SK-N-DZ (cell line): ENCODE measurements around the gene SUDS3.

Experiments
- DNase-seq: peaks from one replicate; pipeline ENCODE4 v3.0.0-alpha.2; 2015; ENCODE audit warnings: low spot score

SUDS3 gene

DNA sequence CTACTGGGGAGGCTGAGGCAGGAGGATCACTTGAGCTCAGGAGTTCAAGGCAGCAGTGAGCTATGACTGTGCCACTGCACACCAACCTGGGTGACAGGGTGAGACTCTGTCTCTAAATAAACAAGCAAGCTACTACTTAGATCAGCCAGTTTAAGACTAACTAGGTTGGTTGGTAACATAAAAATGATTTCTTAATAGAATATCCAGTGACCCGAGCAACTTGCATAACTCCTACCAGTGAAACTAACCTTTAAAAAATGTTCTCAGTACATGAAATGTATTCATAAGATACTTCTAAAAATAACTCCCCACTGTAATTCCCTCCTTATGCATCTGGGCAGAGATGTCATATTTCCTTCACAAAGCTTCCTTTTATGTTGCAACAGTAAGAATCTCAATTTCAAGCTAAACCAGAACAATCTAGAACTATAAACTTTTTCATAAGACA is 19.5 kb upstream of the SUDS3 start:
- DNase-seq, result no peak

DNA sequence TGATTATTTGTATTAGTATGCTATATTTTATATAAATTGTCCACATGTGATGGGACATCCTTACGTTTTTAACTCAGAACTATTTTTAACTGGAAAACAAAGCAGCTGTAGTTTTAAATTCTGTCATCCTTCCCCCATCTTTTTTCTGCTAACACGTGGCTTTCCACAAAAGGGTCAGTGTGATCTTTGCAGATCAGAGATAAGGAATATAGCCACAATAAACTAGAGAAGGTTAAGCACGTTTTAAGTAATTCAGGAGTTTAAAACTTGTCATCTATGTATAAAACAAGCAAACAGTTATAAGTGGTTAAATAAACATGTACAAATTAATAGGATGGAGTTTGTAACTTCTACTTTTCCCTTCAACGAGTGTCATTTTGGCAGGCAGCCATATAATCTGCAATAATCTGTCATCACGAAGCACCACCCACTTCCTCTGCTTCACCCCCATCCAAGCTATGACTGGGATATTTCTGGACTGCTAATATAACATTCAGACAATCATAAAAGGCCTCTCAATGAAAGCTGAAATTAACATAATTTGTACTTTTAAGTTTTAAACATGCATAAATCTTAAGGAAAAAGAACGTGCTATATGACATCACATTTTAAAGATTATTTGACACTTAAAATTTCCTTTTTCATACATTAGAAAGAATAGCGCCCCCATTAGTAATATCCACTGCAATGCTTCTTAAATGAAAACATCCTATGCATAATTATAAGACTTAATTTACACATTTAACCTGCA is 18.9 kb upstream of the SUDS3 start:
- DNase-seq, result peak; percentile 33

DNA sequence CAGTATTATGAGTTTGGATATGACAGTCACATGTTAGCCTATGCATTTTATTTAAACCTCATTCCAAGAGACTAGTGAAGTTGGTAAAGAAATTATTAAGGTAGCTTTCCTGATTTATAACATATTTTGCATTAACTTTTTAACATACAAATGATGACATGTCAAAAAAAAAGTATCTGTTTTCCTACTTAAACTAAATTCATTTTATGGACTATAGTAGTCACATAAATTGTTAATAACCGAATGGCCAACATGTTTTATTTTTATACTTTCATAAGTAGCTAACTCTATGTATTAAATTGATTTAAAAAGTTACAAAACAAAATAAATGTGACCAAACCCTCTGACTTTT is 18.4 kb upstream of the SUDS3 start:
- no peak for DNase-seq

DNA sequence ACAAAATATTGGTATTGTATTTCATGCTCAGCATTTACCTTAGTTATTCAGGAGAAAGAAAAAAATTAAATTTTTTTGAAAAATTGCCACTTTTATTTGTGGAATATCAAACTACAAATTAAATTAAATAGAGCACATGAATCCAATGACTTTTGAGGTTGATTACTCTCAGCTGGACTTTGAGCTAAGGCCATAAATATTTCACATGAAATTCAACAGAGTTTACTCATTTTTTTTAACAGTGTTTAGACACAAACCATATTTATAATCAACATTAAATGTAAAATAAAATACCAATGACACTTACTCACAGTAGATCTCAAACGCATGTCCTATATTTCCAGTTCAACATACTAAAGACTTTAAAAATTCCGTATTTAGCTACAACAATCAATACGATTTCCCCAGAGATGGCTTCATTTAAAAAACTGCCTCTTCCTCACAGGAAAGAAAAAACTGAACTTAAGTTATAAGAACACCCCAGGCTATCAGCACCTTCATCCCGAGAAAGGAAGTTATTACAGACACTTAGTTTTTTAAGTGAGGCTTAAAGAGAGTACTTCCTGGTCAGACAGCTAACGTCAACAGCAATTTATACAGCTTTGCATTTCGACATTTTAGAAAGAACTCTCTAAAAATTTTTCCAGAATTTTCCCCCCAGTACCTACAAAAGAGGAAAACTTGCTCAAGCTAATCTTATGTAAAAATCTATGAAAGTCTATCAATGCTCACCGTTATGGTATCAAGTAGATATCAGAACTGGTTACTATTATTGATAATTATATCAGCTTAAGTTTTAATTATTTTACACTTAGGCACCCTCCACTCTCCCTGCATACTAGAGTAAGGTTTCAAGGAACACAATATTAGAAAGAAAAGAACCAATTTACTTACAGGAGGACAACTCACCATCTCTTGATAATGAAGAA is 17.5 kb upstream of the SUDS3 start:
- DNase-seq, result no peak

DNA sequence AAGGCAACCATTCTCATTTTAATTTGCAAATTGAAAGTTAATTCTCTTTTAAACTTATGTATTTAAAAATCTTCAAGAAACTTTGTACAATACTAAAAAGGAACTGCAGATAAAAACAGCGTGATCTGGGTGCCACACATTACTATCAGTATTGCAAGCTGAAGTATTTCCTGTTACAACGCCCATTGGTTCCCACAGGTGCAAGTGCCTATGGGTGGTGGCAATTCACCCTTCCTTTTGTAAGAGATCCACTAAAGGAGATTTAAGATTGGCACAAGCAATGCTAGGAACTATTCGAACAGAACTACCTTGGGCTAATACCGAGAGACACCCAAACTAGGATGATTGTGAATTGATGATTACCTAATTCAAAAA is 16.8 kb upstream of the SUDS3 start:
- DNase-seq, result no peak

DNA sequence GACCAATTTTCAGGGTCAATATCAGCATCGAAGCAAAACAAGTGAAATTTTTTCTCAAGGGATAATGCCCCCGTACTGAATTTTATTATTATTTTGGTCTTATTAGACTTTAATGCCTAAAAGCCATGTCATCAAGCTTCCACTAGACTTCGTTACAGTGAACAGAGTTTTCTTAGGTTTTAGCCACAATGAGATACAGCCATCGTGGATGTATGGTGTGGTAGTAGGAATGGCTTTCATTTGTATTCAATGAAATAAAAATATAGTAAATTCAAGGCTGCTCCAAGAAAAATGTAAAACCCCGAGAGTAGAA is 15.3 kb upstream of the SUDS3 start:
- DNase-seq, result no peak

DNA sequence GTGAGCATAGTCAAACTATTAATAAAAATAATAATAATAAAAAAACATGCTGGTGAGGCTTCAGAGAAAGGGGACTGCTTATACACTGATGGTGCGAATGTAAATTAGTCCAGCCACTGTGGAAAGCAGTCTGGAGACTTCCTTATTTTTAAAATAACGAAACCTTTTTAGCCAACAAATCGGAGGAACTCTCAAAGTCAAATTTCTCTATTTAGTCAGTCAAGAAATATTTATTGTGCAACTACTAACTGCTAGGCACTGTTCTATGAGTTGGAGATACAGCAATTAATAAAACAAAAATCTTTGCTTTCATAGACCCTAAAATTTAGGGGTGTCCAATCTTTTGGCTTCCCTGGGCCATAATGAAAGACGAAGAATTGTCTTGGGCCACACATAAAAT is 14.5 kb upstream of the SUDS3 start:
- DNase-seq, result no peak

DNA sequence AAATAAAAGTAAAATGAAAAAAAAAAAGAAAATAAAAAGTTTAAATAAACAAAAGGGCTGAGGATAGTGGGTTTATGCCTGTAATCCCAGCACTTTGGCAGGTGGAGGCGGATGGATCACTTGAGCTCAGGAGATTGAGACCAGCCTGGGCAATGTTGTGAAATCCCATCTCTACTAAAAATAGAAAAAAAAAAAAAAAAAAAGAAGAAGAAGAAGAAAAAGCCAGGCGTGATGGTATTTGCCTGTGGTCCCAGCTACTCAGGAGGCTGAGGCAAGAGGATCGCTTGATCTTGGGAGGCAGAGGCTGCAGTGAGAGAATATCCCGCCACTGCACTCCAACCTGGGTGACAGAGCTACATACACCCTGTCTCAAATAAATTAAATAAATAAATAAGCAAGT is 7.5 kb upstream of the SUDS3 start:
- no peak for DNase-seq

DNA sequence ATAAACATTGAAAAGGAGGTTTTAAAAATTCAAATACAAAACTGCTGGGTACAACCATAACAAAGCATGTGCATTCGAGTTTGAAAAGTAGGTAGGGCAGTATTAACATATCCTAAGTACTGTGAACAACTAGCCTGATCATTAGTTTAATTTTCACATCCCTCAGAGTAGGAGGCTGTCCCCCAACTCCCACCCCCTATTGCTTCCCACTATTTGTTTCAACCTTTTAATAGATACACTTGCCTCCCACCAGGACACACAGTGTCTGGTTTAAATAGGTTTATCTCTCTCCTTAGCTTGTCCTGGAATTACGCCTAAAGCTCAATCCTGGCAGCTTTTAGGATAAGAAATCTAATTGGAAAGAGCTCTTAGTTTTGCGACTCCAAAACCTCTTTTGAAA is 5.8 kb upstream of the SUDS3 start:
- no peak for DNase-seq

DNA sequence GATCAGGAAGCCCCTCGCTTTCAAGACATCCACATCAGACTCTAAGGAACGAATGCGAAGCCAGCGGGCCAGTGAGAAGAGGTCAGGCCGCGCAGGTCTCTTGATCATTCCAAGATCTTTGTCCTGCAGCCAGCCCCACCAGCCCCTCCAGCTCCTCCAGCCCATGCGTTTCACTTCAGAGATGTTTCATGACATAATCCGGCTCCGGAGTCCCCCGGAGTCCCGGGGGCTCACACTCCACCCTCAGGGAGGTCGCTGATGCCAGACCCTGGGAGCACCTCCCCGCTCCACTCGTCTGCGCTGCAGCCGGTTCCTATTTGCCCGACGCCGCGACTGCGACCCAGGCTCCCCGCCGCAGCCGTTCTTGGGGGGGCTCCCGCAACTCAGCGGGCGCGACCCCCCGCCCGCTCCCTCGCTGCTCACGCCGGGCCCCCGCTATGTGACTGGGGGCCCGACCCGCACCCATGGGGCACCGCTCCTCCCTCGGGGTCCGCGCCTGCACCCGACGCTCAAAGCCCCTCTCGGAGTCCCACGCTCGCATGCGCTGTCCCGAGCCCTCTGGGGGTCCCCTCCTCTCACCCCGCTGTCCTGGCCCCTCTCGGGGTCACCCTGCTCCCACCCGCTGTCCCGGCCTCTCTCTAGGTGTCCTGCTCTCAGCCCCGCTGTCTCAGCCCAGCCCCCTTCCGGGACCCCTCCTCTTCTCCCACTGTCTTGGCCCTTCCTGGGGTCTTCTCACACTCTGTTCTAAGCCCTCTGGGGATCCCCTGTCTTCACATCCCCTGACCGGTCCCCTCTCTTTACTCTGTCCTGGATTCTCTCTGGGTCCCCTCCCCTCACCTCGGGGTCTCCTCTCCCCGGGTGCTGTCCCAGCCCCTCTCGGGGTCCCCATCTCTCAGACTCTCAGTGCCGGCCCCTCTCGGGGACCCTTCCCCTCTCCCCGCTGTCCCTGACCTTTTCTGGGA is 4.8 kb upstream of the SUDS3 start:
- DNase-seq, result peak; percentile 23

DNA sequence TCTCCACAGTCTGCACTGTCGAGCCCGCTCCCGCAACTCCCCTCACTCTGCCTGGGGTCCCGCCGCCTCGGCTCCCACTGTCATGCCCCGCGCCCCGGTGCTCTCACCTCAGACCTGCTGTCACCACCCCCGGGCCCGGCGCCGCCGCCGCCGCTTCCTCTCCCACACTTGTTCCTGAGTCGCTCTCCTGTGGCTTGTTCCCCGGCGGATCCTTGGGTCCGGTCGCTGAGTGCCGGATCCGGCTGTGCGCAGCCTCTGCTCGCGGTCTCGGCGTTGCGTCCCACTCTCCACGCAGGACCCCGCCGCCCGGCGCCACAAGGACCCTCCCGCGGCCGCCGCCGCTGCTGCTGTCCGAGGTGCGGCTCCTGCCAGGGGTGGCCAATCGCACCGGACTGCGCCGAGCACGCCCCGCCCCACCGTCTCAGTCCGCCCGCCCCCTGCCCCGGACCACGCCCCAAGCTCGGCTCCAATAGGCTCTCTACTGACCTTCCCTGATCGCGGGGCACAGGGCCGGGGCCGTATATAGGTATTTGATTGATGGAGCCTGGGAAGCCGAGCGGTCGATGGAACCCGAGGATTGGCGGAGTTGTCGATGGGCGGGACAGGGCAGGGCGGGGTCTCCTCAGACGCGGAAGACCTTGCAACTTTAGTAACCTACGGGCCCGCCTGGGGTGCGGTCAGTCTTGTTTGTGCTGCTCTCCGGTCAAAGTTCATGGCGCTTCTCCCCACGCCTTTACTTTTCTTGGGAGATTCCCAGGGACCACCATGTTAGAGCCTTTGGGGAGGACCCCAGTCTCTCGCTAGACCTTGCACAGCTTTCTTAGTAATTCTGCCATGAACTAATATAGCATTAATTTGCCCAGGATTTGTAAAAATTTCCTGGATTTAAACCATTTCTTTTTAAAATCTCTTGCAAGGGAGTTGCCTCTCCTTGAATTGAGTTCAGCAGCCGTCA is 3.5 kb upstream of the SUDS3 start, which contains the start of gene TAOK3:
Gene TAOK3 (minus strand): TSS at position 367 of the 955 bp plus-strand sequence. CDS start 117,340 bp downstream, outside the sequence.
- DNase-seq, result peak; percentile 98

DNA sequence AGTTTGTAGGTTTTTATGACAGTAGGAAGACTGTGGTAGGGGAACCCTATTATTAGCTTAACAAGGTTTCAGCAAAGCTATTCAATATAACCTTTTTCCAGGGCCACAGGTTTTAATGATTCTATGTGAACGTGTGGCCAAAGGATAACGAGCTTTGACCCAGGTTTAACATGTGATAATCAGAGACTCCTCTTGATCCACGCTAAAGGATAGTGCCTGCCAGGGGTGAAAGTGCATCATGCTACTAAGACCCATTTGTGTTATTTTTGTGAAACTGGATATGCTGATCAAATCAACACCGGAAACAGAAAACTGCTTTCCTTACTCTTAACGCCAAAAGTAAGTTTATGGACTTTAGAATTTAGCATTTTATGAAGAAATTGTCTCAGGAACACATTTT is 2.7 kb upstream of the SUDS3 start:
- DNase-seq, result no peak

DNA sequence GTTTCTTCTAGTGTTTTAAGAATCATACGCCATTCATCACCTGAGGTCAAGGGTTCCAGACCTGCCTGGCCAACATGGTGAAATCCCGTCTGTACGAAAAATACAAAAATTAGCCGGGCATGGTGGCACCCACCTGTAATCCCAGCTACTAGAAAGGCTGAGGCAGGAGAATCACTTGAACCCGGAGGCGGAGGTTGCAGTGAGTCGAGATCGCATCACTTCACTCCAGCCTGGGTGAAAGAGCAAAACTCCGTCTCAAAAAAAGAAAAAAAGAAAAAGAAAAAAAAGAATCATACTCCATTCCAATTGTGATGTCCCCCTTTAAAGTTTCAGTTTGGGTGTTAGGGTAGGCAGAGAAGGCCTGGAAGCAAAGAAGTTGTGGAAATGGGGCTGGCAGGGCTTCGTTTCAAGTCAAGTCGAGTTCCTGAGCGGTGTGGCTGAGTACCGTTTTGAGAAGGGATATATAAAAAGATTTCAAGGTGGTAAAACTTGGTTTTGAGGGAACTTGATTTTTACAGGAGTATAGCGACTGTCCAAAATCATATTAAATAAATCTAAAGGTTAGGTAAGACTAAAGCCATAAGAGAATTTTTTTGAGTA is 2.1 kb upstream of the SUDS3 start:
- no peak for DNase-seq

DNA sequence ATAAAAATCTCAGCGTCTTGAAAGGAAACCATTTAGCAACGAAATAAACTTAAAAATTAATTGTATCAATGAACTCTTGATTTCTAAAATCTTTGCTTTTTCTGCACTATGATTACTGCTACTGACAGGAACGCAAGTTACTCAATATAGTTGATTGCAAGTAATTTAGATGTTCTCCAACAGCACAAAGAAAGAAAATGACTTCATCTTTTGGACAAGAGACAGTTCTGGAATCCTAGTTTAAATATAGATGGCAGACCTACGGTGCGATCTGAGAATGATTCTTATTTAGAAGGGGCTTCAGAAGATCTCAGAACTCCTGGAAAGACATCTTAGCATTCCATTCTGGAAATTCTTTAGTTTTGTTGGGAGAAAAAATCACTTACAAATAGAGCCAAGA is 1.4 kb upstream of the SUDS3 start:
- DNase-seq, result no peak

DNA sequence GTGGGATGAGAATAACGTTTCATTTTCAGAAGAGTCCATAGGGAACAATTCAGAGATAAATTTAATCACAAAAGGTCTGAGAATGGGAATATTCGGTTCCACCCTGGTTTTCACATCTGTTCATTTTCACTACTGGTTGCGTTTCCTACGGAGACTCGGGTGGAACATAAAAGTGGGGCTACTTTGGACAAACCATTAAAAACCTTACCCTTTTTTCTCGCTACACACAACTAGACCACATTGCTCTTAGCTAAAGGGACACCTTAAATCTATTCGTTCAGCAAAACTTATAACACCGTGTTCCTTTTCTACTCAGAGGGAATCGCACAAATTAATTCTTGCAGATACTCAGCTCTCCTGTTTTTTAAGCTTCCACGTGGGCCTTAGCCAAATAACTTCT is 1.0 kb upstream of the SUDS3 start:
- no peak for DNase-seq

DNA sequence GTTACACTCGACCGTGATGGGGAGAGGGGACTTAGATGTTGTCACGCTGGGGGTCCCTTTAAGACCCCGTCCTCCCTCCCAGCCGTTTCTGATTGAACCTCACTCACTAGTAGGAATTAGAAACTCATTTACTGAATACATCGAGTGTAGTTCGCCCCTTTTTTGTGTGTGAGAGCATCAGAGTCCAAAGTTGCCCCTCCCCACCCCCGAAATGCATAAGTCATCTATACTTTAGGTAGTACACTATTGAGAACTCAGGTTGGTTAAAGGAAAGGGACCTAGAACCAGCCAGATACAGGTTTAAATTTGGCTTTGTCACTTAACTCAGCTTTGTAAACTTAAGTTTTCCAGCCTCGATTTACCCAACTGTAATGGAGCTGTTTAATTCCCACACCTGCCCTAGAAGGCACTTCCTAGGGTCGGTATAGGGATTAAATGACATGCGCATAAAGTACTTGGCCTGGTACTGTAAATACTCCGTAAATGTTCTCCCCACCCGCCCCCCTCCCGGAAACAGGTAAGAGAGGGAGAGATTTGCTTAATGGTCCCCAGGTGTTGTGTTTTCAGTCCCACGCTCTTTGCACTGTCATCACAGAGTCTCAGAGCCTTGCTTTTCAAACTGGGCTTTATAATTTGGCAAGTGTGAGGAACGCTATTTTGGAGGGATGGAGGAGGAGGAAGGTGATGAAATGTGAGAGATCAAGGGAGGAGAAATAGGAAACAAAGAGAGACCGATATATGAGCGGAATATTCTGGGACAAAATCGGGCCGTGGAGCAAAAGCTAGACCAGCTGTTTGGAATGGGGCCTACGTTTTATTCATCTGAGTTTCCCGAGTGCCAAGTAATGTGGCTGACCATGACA is 897 bp downstream of the SUDS3 start:
- DNase-seq, result peak; percentile 17

DNA sequence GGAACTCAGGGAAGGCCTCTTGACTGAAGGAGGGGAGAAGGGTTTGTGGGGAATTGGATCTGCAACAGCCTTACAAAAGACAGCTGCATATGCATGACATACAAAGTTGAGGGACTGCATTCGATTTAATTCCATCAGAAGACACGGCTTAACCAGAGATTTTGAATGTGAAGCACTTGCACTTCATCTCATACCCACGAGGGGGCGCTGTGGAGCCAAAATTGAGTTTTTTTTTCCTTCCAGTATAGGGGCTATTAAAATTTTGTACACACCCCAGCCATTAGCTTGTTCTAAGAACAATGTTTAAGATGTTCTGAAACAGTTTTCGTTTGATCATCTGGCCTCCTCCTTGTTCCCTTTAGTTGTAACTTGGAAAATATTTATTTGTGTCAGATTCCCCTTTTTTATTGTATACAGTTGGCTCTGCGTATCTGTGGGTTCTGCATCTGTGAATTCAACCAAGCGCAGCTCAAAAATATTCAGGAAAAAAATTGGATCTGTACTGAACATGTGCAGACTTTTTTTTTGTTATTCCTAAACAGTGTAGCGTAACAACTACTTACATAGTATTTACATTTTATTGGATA is 1.6 kb downstream of the SUDS3 start:
- DNase-seq, result peak; percentile 65

DNA sequence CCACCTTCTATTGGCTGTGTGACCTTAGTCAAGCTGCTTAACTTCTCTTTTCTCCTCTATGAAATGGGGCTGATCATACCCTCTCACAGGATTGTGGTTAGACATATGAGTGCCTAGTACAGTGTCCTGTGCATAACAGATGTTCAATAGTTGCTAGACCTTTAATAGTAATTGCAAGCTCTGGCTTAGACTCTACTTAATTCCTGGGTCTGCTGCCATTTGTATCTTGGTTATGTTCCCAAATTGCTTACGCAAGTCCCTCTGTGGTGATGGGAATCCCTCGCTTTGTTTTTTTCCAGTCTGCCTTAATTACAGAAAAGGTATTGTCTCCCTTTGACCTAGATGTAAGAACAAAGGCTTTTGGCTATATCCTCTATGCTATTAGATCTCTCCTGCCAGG is 15.1 kb downstream of the SUDS3 start:
- DNase-seq, result no peak

DNA sequence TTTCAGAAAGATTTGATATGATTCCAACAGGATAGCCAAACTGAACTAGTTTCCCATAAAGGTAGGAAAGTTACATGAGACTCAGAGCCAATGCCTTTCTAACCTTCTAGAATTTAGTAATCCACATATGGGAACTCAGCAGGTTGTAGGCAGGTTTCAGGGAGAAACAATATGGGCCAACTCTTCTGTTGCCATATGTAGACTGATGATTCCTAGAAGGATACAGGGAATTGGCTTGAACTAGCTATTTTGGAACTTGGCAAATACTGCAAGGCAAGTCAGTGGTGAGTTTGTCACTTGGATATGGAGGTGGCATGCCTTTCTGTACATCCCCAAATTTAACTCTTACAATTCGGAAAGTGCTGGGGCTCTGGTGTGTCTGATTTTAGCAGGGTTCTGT is 15.5 kb downstream of the SUDS3 start:
- DNase-seq, result no peak
